Liver (tissue), 9 donors: ENCODE measurements around the gene GRIN1. TPM values are rescaled to one million over a fixed set of nuclear protein-coding genes. Genes with fewer than 3 reads are reported as not detected.

Source experiments
- DNase-seq: peaks from one replicate; pipeline ENCODE4 v3.0.0-alpha.2; 2017; ENCODE audit warnings: low spot score
- H3K27ac ChIP-seq, 2 donors: one replicate each; pipeline ENCODE4 v1.7.0; 2013; ENCODE audit warnings: inconsistent platforms in 2 of 2, low read length in 2 of 2, control low read depth in 1 of 2, low read depth in 1 of 2, mild to moderate bottlenecking in 1 of 2
- H3K27me3 ChIP-seq, 4 donors: one replicate each; pipeline versions ENCODE4 v1.6.1 to v1.7.0; 2013; ENCODE audit warnings: low read length in 3 of 4, inconsistent platforms in 1 of 4, mild to moderate bottlenecking in 1 of 4, moderate library complexity in 1 of 4; ENCODE audit not compliant: control insufficient read depth in 4 of 4, insufficient read depth in 4 of 4
- H3K36me3 ChIP-seq, 4 donors: one replicate each; pipeline versions ENCODE4 v1.6.1 to v1.7.0; 2013; ENCODE audit warnings: low read length in 3 of 4, mild to moderate bottlenecking in 3 of 4, low read depth in 1 of 4, moderate library complexity in 1 of 4; ENCODE audit not compliant: control insufficient read depth in 4 of 4, insufficient read depth in 3 of 4
- H3K4me1 ChIP-seq, 4 donors: one replicate each; pipeline versions ENCODE4 v1.6.1 to v1.7.0; 2013; ENCODE audit warnings: low read length in 3 of 4, mild to moderate bottlenecking in 3 of 4, moderate library complexity in 1 of 4; ENCODE audit not compliant: control insufficient read depth in 4 of 4, insufficient read depth in 4 of 4
- H3K4me3 ChIP-seq, 3 donors: one replicate each; pipeline versions ENCODE4 v1.6.1 to v1.7.0; 2013; ENCODE audit warnings: low read length in 3 of 3, control low read depth in 1 of 3, low read depth in 1 of 3, mild to moderate bottlenecking in 1 of 3
- H3K9ac ChIP-seq, 2 donors: one replicate each; pipeline ENCODE4 v1.7.0; 2013; ENCODE audit warnings: low read length in 2 of 2, mild to moderate bottlenecking in 2 of 2, moderate library complexity in 2 of 2, control low read depth in 1 of 2, low read depth in 1 of 2
- H3K9me3 ChIP-seq, 4 donors: one replicate each; pipeline versions ENCODE4 v1.6.1 to v1.7.0; 2013; ENCODE audit warnings: low read length in 3 of 4; ENCODE audit not compliant: control insufficient read depth in 4 of 4
- EGR1 ChIP-seq, 2 donors: IDR thresholded peaks; 2 replicates each; pipeline ENCODE4 v1.6.1; 2016 to 2018; ENCODE audit warnings: antibody characterized with exemption in 2 of 2, low read depth in 2 of 2
- FOXA1 ChIP-seq: IDR thresholded peaks from 2 replicates; pipeline ENCODE4 v1.6.1; 2016; ENCODE audit warnings: antibody characterized with exemption
- FOXA2 ChIP-seq: IDR thresholded peaks from 2 replicates; pipeline ENCODE4 v1.6.1; 2016; ENCODE audit warnings: antibody characterized with exemption
- GABPA ChIP-seq, 2 donors: IDR thresholded peaks in 1 of 2; conservative IDR thresholded peaks in 1 of 2; 2 replicates each; pipeline ENCODE4 v1.6.1; 2016; ENCODE audit warnings: antibody characterized with exemption in 2 of 2, mild to moderate bottlenecking in 1 of 2, moderate library complexity in 1 of 2
- HNF4G ChIP-seq: IDR thresholded peaks from 2 replicates; pipeline ENCODE4 v1.6.1; 2016; ENCODE audit warnings: antibody characterized with exemption
- JUND ChIP-seq, 2 donors: IDR thresholded peaks; 2 replicates each; pipeline ENCODE4 v1.6.1; 2016; ENCODE audit warnings: antibody characterized with exemption in 2 of 2
- NR2F2 ChIP-seq: IDR thresholded peaks from 2 replicates; pipeline ENCODE4 v1.6.1; 2016; ENCODE audit warnings: antibody characterized with exemption
- RAD21 ChIP-seq, 2 donors: IDR thresholded peaks; 2 replicates each; pipeline ENCODE4 v1.6.1; 2016; ENCODE audit warnings: antibody characterized with exemption in 2 of 2, mild to moderate bottlenecking in 2 of 2
- RXRA ChIP-seq, 2 donors: IDR thresholded peaks; 2 replicates each; pipeline ENCODE4 v1.6.1; 2017 to 2018; ENCODE audit warnings: antibody characterized with exemption in 2 of 2, mild to moderate bottlenecking in 1 of 2
- SP1 ChIP-seq: IDR thresholded peaks from 2 replicates; pipeline ENCODE4 v1.6.1; 2018; ENCODE audit warnings: antibody characterized with exemption, mild to moderate bottlenecking
- TAF1 ChIP-seq: conservative IDR thresholded peaks from 2 replicates; pipeline ENCODE4 v1.6.1; 2016; ENCODE audit warnings: antibody characterized with exemption, mild to moderate bottlenecking
- YY1 ChIP-seq: IDR thresholded peaks from 2 replicates; pipeline ENCODE4 v1.6.1; 2016; ENCODE audit warnings: antibody characterized with exemption, mild to moderate bottlenecking
- WGBS: extraction: QIAGEN DNeasy Blood & Tissue Kit; methylation state at CpG from one replicate; pipeline ENCODE4 v1.1.7; 2013; 5-methylcytosine and 5-hydroxymethylcytosine counted together
- polyA plus RNA-seq, 2 donors: library from polyadenylated mRNA; stranded (reverse) in 1 of 2; unstranded in 1 of 2; fragments of 200-250 nt in 1 of 2; fragments of >200 nt in 1 of 2; fragmentation: Nextera tagmentation in 1 of 2; extraction: Ambion mirVana in 1 of 2; gene quantifications; one replicate each; pipeline versions ENCODE4 v1.2.1 to v1.2.3, GENCODE V29; 2013 to 2015
- total RNA-seq, 2 donors: library from RNA; depleted of rRNA; stranded (reverse); fragments of >200 nt; gene quantifications; one replicate each; pipeline ENCODE4 v1.2.3, GENCODE V29; 2014
- TF ChIP-seq, protein P1 (sequence below): IDR thresholded peaks from 2 replicates; pipeline ENCODE4 v1.6.1; 2016; ENCODE audit warnings: antibody characterized with exemption
- TF ChIP-seq, protein P2 (sequence below): fragments of 150-350 bp; IDR thresholded peaks from 2 replicates; pipeline ENCODE4 v1.5.1; 2017; ENCODE audit warnings: improper control_type of control experiment, low read depth, low read length; ENCODE audit not compliant: missing input control
- TF ChIP-seq, protein P3 (sequence below): IDR thresholded peaks from 2 replicates; pipeline ENCODE4 v1.6.1; 2016; ENCODE audit warnings: antibody characterized with exemption, mild to moderate bottlenecking
- TF ChIP-seq, protein P4 (sequence below): IDR thresholded peaks from 2 replicates; pipeline ENCODE4 v1.6.1; 2016; ENCODE audit warnings: antibody characterized with exemption
- TF ChIP-seq, protein P5 (sequence below): IDR thresholded peaks from 2 replicates; pipeline ENCODE4 v1.6.1; 2016; ENCODE audit warnings: antibody characterized with exemption
- donor health status: healthy.
- donor health status: healthy.
- donor health status: healthy.
- donor health status: healthy.
- donor health status: healthy.

GRIN1 gene
- total and polyA plus RNA-seq, 4 donors, result 0.05 TPM; not detected in 3

DNA sequence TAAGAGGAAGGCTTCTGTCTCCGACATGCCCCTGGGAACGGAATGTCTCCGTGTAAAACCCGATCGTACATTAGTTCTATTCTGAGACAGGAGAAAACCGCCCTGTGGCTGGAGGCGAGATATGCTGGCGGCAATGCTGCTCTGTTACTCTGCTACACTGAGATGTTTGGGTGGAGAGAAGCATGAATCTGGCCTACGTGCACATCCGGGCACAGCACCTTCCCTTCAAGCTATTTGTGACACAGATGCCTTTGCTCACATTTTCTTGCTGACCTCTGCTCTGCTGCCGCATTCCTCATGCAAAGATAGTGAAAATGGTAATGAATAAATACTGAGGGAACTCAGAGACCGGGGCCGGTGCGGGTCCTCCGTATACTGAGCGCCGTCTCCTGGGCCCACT, 22.2 kb upstream of the GRIN1 start:
- H3K4me1 ChIP-seq, result peaks cover 4 to 7% (median 5%) of the 10 kb centered on the region in 4 donors

More for the DNA sequence above, 22.2 kb upstream of the GRIN1 start:
- DNase-seq, result no peak
- no peak overlapping the region for H3K9ac ChIP-seq
- H3K27me3 ChIP-seq, result no peaks in the 10 kb centered on the region
- WGBS, result 49% methylated on average over 17 of the region's 17 CpGs
- TF ChIP-seq YY1, result no peak
- no peak for TF ChIP-seq SP1
- TF ChIP-seq, protein P1, sequence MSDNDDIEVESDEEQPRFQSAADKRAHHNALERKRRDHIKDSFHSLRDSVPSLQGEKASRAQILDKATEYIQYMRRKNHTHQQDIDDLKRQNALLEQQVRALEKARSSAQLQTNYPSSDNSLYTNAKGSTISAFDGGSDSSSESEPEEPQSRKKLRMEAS, result no peak
- TF ChIP-seq, protein P2, sequence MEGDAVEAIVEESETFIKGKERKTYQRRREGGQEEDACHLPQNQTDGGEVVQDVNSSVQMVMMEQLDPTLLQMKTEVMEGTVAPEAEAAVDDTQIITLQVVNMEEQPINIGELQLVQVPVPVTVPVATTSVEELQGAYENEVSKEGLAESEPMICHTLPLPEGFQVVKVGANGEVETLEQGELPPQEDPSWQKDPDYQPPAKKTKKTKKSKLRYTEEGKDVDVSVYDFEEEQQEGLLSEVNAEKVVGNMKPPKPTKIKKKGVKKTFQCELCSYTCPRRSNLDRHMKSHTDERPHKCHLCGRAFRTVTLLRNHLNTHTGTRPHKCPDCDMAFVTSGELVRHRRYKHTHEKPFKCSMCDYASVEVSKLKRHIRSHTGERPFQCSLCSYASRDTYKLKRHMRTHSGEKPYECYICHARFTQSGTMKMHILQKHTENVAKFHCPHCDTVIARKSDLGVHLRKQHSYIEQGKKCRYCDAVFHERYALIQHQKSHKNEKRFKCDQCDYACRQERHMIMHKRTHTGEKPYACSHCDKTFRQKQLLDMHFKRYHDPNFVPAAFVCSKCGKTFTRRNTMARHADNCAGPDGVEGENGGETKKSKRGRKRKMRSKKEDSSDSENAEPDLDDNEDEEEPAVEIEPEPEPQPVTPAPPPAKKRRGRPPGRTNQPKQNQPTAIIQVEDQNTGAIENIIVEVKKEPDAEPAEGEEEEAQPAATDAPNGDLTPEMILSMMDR, result no peak
- no peak for TF ChIP-seq JUND (IDR thresholded peaks at IDR 0.05)
- TF ChIP-seq, protein P3, sequence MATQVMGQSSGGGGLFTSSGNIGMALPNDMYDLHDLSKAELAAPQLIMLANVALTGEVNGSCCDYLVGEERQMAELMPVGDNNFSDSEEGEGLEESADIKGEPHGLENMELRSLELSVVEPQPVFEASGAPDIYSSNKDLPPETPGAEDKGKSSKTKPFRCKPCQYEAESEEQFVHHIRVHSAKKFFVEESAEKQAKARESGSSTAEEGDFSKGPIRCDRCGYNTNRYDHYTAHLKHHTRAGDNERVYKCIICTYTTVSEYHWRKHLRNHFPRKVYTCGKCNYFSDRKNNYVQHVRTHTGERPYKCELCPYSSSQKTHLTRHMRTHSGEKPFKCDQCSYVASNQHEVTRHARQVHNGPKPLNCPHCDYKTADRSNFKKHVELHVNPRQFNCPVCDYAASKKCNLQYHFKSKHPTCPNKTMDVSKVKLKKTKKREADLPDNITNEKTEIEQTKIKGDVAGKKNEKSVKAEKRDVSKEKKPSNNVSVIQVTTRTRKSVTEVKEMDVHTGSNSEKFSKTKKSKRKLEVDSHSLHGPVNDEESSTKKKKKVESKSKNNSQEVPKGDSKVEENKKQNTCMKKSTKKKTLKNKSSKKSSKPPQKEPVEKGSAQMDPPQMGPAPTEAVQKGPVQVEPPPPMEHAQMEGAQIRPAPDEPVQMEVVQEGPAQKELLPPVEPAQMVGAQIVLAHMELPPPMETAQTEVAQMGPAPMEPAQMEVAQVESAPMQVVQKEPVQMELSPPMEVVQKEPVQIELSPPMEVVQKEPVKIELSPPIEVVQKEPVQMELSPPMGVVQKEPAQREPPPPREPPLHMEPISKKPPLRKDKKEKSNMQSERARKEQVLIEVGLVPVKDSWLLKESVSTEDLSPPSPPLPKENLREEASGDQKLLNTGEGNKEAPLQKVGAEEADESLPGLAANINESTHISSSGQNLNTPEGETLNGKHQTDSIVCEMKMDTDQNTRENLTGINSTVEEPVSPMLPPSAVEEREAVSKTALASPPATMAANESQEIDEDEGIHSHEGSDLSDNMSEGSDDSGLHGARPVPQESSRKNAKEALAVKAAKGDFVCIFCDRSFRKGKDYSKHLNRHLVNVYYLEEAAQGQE, result no peak
- TF ChIP-seq NR2F2, result no peak
- TF ChIP-seq GABPA (IDR thresholded peaks at IDR 0.05 in 1 of 2, conservative IDR thresholded peaks at IDR 0.05 in 1 of 2), result no peak
- TF ChIP-seq, protein P4, sequence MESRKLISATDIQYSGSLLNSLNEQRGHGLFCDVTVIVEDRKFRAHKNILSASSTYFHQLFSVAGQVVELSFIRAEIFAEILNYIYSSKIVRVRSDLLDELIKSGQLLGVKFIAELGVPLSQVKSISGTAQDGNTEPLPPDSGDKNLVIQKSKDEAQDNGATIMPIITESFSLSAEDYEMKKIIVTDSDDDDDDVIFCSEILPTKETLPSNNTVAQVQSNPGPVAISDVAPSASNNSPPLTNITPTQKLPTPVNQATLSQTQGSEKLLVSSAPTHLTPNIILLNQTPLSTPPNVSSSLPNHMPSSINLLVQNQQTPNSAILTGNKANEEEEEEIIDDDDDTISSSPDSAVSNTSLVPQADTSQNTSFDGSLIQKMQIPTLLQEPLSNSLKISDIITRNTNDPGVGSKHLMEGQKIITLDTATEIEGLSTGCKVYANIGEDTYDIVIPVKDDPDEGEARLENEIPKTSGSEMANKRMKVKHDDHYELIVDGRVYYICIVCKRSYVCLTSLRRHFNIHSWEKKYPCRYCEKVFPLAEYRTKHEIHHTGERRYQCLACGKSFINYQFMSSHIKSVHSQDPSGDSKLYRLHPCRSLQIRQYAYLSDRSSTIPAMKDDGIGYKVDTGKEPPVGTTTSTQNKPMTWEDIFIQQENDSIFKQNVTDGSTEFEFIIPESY, result no peak
- TF ChIP-seq HNF4G, result no peak
- no peak for TF ChIP-seq FOXA2
- no peak for TF ChIP-seq FOXA1
- TF ChIP-seq RAD21 (IDR thresholded peaks at IDR 0.05), result no peak
- no peak for TF ChIP-seq EGR1 (IDR thresholded peaks at IDR 0.05; ENCODE audit: low read depth in 2 of 2)
- no peak for TF ChIP-seq TAF1
- TF ChIP-seq RXRA (IDR thresholded peaks at IDR 0.05), result no peak
- TF ChIP-seq, protein P5, sequence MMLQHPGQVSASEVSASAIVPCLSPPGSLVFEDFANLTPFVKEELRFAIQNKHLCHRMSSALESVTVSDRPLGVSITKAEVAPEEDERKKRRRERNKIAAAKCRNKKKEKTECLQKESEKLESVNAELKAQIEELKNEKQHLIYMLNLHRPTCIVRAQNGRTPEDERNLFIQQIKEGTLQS, result no peak
- H3K36me3 ChIP-seq, result peaks cover 0 to 6% (median 1%) of the 10 kb centered on the region in 4 donors
- no peaks in the 10 kb centered on the region for H3K9me3 ChIP-seq
- H3K27ac ChIP-seq, result no peak overlapping the region
- no peak overlapping the region for H3K4me3 ChIP-seq
